HG03520 (cell line): Measurements from ENCODE around the gene EN1.

ENCODE experiments used
- ATAC-seq: cut with Tn5 transposase; IDR thresholded peaks from one replicate; pipeline ENCODE4 v1.9.1; 2021; ENCODE audit warnings: mild to moderate bottlenecking, moderate library complexity; ENCODE audit not compliant: unreplicated experiment

Gene EN1

GRCh38 chr2:118794546-118794945, 52.9 kb downstream of the EN1 start:
- ATAC-seq: no peak
